Measurements from ENCODE around the gene TMEM176B. TPM values are rescaled to one million over a fixed set of nuclear protein-coding genes. Genes with fewer than 3 reads are reported as not detected.

The TMEM176B gene
- total RNA-seq, 4 donors from 2014 or later: 93.3 to 394 (median 300) TPM

DNA sequence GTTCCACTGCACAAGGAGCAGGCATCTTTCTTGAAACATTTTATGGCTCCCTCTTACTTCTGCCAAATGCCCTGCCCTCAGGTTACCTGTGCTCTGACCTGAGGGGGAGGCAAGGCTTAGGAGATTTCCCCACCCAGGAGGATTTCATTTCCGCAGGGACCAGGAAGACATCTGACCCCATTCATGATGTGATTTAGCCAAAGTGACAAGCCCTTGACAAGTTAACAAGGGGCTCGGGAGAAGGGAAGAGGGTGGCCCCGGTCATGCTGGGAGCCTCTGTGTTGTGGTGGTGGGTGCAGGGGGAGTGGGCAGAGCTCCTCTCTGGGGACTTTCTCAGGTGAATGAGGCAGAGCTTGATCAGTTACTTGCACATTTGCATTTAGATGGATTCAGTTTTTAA is 44.0 kb downstream of the TMEM176B start:
- no peaks in the 10 kb centered on the region for H3K27me3 ChIP-seq
- H3K9me3 ChIP-seq: no peaks in the 10 kb centered on the region
- TF ChIP-seq, protein P1, sequence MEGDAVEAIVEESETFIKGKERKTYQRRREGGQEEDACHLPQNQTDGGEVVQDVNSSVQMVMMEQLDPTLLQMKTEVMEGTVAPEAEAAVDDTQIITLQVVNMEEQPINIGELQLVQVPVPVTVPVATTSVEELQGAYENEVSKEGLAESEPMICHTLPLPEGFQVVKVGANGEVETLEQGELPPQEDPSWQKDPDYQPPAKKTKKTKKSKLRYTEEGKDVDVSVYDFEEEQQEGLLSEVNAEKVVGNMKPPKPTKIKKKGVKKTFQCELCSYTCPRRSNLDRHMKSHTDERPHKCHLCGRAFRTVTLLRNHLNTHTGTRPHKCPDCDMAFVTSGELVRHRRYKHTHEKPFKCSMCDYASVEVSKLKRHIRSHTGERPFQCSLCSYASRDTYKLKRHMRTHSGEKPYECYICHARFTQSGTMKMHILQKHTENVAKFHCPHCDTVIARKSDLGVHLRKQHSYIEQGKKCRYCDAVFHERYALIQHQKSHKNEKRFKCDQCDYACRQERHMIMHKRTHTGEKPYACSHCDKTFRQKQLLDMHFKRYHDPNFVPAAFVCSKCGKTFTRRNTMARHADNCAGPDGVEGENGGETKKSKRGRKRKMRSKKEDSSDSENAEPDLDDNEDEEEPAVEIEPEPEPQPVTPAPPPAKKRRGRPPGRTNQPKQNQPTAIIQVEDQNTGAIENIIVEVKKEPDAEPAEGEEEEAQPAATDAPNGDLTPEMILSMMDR (IDR thresholded peaks at IDR 0.05): no peak
- TF ChIP-seq POLR2A (IDR thresholded peaks at IDR 0.05): no peak
- H3K27ac ChIP-seq: peak overlapping the region; percentile 26 to 67 (median 60)
- no peak for DNase-seq
- H3K36me3 ChIP-seq: no peaks in the 10 kb centered on the region
- H3K4me3 ChIP-seq: no peak overlapping the region
- H3K4me1 ChIP-seq: peaks cover 0 to 12% (median 0%) of the 10 kb centered on the region in 4 donors

DNA sequence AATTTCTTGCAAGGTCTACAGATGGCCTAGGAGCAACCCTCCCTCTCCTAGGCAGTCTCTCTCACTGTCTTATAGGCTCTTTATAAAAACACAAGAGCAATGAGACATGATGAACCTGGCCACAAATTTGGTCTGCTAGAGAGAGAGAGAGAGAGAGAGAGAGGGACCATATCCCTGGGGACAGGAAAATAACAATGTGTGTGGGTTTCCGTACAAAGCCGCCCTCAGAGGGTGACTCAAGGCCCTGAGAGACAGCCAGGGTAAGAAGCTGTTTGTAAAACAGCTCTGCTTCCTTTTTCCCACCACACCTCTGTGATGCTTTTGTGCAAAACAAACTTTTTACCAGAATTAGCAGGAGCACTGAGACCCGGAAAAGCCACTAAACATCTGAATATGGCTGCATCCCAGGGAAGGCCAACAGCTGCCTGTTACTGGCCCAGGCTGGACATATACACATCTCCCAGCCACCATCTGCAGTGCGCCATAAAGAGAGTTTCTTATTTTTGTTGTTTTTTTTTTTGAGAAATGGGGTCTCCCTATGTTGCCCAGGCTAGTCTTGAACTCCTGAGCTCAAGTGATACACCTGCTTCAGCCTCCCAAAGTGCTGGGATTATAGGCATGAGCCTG is 44.6 kb downstream of the TMEM176B start:
- H3K9me3 ChIP-seq: no peaks in the 10 kb centered on the region
- DNase-seq: peak in 2 of 3 donors; percentile 51 to 78
- peaks cover 0 to 12% (median 0%) of the 10 kb centered on the region in 4 donors for H3K4me1 ChIP-seq
- no peaks in the 10 kb centered on the region for H3K27me3 ChIP-seq
- TF ChIP-seq, protein P1 (IDR thresholded peaks at IDR 0.05): no peak
- TF ChIP-seq POLR2A (IDR thresholded peaks at IDR 0.05): no peak
- H3K27ac ChIP-seq: peak overlapping the region; percentile 26 to 67 (median 60)
- H3K4me3 ChIP-seq: no peak overlapping the region
- H3K36me3 ChIP-seq: no peaks in the 10 kb centered on the region

DNA sequence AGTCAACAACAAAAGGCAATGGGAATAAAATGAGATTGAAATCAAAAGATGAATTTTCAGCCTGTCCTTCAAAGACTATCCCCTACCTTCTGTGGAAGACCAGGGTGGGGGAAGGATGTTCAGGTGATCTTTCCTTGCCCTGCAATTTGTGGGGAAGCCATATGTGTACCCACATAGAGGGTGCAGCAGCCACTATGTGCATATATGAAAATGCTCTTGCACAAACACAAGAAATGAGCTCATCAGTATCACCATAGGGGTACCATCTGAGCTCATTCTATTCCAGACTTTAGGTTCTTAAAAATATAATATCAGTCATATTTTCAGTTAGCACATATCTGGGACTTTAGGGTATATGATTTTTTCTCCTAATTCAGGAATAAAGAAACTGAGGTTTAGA is 45.2 kb downstream of the TMEM176B start:
- Histone ChIP-seq H3K4me1 (peaks cover 0 to 12% (median 0%) of the 10 kb centered on the region in 4 donors), H3K36me3 (no peaks in the 10 kb centered on the region), H3K4me3 (no peak overlapping the region), H3K9me3 (no peaks in the 10 kb centered on the region), H3K27me3 (no peaks in the 10 kb centered on the region), H3K27ac (peak overlapping the region in 3 of 4 donors; percentile 27 to 67 (median 62))
- no peak for DNase-seq
- TF ChIP-seq, protein P1 (IDR thresholded peaks at IDR 0.05): no peak
- no peak for TF ChIP-seq POLR2A (IDR thresholded peaks at IDR 0.05)

DNA sequence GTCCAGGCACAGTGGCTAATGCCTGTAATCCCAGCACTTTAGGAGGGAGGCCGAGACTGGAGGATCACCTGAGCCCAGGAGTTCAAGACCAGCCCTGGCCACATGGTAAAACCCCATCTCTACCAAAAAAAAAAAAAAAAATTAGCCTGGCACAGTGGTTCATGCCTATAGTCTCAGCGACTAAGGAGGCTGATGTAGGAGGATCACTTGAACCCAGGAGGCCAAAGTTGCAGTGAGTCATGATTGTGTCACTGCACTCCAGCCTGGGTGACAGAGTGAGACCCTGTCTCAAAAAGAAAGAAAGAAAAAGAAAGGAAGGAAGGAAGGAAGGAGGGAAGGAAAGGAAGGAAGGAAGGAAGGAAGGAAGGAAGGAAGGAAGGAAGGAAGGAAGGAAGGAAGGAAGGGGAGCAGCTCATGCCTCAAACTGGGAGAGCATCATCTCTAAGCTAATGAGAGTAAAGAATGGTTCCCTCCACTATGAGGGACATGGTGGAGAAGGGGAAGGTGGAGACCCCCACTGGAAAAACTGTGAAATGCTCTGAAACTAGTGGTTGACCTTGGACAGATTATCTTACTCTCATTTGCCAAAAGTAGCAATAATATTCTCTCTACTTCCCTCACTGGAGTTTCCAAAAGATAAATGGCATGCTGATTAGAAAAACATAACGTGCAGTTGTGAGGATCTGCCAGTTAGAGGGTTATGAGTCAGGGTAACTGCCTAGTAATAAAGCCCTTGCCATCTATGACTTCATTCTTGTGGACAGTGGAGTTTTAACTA is 46.1 kb downstream of the TMEM176B start:
- H3K27ac ChIP-seq: peak overlapping the region in 2 of 4 donors; percentile 14 to 43

DNA sequence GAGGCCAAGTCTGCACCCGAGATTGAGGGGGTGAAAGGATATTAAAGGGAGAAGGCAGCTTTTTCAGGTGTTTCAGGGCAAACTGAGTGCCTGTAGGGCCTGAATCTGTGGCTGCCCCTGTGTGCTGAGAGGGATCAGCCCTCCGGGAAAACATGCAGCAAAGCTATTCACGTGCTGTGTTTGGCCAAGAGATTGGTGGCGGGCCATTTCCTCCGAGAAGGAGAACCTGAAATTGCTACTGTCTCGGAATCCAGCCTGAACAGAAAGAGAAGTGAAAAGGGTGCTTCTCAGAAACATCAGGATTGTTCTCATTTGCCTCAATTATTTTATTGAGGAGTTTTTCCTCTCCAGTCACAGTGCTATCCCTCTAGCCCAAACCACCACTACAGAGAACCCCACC is 46.9 kb downstream of the TMEM176B start:
- Histone ChIP-seq H3K27me3 (no peaks in the 10 kb centered on the region), H3K4me3 (no peak overlapping the region), H3K36me3 (no peaks in the 10 kb centered on the region), H3K27ac (peak overlapping the region in 2 of 4 donors; percentile 25 to 46), H3K4me1 (peaks cover 0 to 12% (median 0%) of the 10 kb centered on the region in 4 donors), H3K9me3 (no peaks in the 10 kb centered on the region)
- TF ChIP-seq, protein P1 (IDR thresholded peaks at IDR 0.05): no peak
- no peak for TF ChIP-seq POLR2A (IDR thresholded peaks at IDR 0.05)
- DNase-seq: no peak

More for the DNA sequence above, 46.1 kb downstream of the TMEM176B start:
- no peak for DNase-seq
- H3K4me3 ChIP-seq: no peak overlapping the region
- no peaks in the 10 kb centered on the region for H3K27me3 ChIP-seq
- peaks cover 0 to 12% (median 0%) of the 10 kb centered on the region in 4 donors for H3K4me1 ChIP-seq
- H3K36me3 ChIP-seq: no peaks in the 10 kb centered on the region
- no peaks in the 10 kb centered on the region for H3K9me3 ChIP-seq
- no peak for TF ChIP-seq POLR2A (IDR thresholded peaks at IDR 0.05)
- TF ChIP-seq, protein P1 (IDR thresholded peaks at IDR 0.05): peak in 4 of 6 experiments; percentile 14 to 33 (median 24)

Data from Peyer's patch (tissue), 4 donors.